Lung (tissue), 12 donors: ENCODE measurements around the gene TSN. TPM values are rescaled to one million over a fixed set of nuclear protein-coding genes. Genes with fewer than 3 reads are reported as not detected.

ENCODE experiments used
- ATAC-seq: fragments of 200-7000 bp; cut with Tn5 transposase; one replicate; pipeline ENCODE4 v1.9.1; 2020; ENCODE audit warnings: moderate number of reproducible peaks; ENCODE audit not compliant: insufficient read depth, low FRiP score
- DNase-seq, 3 donors: peaks; one replicate each; pipeline ENCODE4 v3.0.0-alpha.2; 2013 to 2017
- H3K27ac ChIP-seq, 2 donors: one replicate each; pipeline ENCODE4 v1.5.1; 2013; ENCODE audit warnings: mild to moderate bottlenecking in 2 of 2, moderate library complexity in 2 of 2, control low read depth in 1 of 2, inconsistent platforms in 1 of 2, low read depth in 1 of 2, low read length in 1 of 2
- H3K27me3 ChIP-seq, 3 donors: one replicate each; pipeline ENCODE4 v1.5.1; 2013; ENCODE audit warnings: low read length in 2 of 3; ENCODE audit not compliant: control insufficient read depth in 3 of 3, insufficient read depth in 3 of 3
- H3K36me3 ChIP-seq, 4 donors: one replicate each; pipeline ENCODE4 v1.5.1; 2013; ENCODE audit warnings: low read length in 4 of 4, mild to moderate bottlenecking in 1 of 4, moderate library complexity in 1 of 4; ENCODE audit not compliant: control insufficient read depth in 4 of 4, insufficient read depth in 4 of 4
- H3K4me1 ChIP-seq, 5 donors: one replicate each; pipeline ENCODE4 v1.5.1; 2013; ENCODE audit warnings: low read length in 5 of 5, mild to moderate bottlenecking in 2 of 5, moderate library complexity in 1 of 5; ENCODE audit not compliant: control insufficient read depth in 5 of 5, insufficient read depth in 5 of 5
- H3K4me3 ChIP-seq: one replicate; pipeline ENCODE4 v1.5.1; 2013; ENCODE audit warnings: mild to moderate bottlenecking, control low read depth, moderate library complexity
- H3K9ac ChIP-seq, 2 donors: one replicate each; pipeline ENCODE4 v1.5.1; 2013; ENCODE audit warnings: low read length in 2 of 2, control low read depth in 1 of 2; ENCODE audit not compliant: insufficient read depth in 1 of 2
- H3K9me3 ChIP-seq, 4 donors: one replicate each; pipeline ENCODE4 v1.5.1; 2013; ENCODE audit warnings: low read length in 3 of 4, mild to moderate bottlenecking in 1 of 4, moderate library complexity in 1 of 4; ENCODE audit not compliant: control insufficient read depth in 4 of 4, insufficient read depth in 3 of 4
- WGBS, 2 donors: extraction: QIAGEN DNeasy Blood & Tissue Kit; methylation state at CpG; one replicate each; pipeline ENCODE4 v1.1.7; 2013; 5-methylcytosine and 5-hydroxymethylcytosine counted together
- polyA plus RNA-seq, 2 donors: library from polyadenylated mRNA; stranded (reverse); fragments of 200-250 nt; gene quantifications; one replicate each; pipeline ENCODE4 v1.2.1, GENCODE V29; 2013
- total RNA-seq, 2 donors: library from RNA; depleted of rRNA in 1 of 2; stranded (reverse); fragments of >200 nt in 1 of 2; gene quantifications; one replicate each; pipeline ENCODE4 v1.2.1, GENCODE V29; 2014 to 2021
- TF ChIP-seq, protein P1 (sequence below): IDR thresholded peaks from 2 replicates; pipeline ENCODE4 v1.5.1; 2012; ENCODE audit warnings: mild to moderate bottlenecking; ENCODE audit errors: control extremely low read depth, extremely low read depth
- donor health status: control.
- donor health status: control.
- donor health status: Bipolar disorder and iron deficiency.
- donor health status: healthy.
- donor health status: DM: yes; HTN: yes; CAD: no.

Gene TSN
- total and polyA plus RNA-seq, 4 donors, result 20.5 to 53.8 (median 39.1) TPM

DNA sequence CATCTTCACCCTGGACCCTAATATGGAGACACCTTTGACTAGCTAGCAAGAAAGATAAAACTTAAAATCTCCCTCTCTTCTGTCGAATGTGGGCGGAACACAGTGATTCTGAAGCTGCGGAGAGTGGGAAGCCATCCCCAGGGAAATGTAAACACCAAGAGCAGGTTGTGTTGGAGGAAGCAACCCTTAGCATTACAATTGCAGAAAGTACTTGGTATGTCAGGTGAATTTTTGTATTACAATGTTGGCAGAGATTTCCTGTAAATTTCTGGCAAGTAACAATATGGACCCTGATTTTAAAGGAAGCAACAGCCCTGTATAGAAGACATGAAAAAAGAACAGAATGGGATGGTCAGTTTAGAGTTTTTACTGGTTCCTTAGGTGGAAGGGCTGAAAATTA is 35.8 kb downstream of the TSN start:
- no peak for ATAC-seq
- Histone ChIP-seq H3K27ac (no peak overlapping the region), H3K4me1 (no peaks in the 10 kb centered on the region), H3K9me3 (peaks cover 0 to 6% (median 2%) of the 10 kb centered on the region in 4 donors), H3K9ac (no peak overlapping the region), H3K27me3 (no peaks in the 10 kb centered on the region), H3K36me3 (no peaks in the 10 kb centered on the region), H3K4me3 (no peak overlapping the region)
- TF ChIP-seq, protein P1, sequence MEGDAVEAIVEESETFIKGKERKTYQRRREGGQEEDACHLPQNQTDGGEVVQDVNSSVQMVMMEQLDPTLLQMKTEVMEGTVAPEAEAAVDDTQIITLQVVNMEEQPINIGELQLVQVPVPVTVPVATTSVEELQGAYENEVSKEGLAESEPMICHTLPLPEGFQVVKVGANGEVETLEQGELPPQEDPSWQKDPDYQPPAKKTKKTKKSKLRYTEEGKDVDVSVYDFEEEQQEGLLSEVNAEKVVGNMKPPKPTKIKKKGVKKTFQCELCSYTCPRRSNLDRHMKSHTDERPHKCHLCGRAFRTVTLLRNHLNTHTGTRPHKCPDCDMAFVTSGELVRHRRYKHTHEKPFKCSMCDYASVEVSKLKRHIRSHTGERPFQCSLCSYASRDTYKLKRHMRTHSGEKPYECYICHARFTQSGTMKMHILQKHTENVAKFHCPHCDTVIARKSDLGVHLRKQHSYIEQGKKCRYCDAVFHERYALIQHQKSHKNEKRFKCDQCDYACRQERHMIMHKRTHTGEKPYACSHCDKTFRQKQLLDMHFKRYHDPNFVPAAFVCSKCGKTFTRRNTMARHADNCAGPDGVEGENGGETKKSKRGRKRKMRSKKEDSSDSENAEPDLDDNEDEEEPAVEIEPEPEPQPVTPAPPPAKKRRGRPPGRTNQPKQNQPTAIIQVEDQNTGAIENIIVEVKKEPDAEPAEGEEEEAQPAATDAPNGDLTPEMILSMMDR, result no peak
- DNase-seq, result no peak
- 68 to 86% methylated on average over 3 of the region's 3 CpGs for WGBS, 2 donors

GRCh38 chr2:121791801-121792221 is 36.4 kb downstream of the TSN start:
- no peaks in the 10 kb centered on the region for H3K27me3 ChIP-seq
- H3K27ac ChIP-seq, result no peak overlapping the region
- no peaks in the 10 kb centered on the region for H3K4me1 ChIP-seq
- no peak for ATAC-seq
- no peak overlapping the region for H3K4me3 ChIP-seq
- TF ChIP-seq, protein P1, result no peak
- H3K36me3 ChIP-seq, result no peaks in the 10 kb centered on the region
- WGBS, 2 donors, result 50 to 64% methylated on average over 6 of the region's 6 CpGs
- H3K9ac ChIP-seq, result no peak overlapping the region
- peaks cover 0 to 6% (median 2%) of the 10 kb centered on the region in 4 donors for H3K9me3 ChIP-seq
- peak in 1 of 3 donors; percentile 13 for DNase-seq

GRCh38 chr2:121793816-121794215 is 38.4 kb downstream of the TSN start:
- ATAC-seq, result no peak
- DNase-seq, result no peak
- no peak overlapping the region for H3K4me3 ChIP-seq
- TF ChIP-seq, protein P1, result no peak
- H3K9me3 ChIP-seq, result peaks cover 0 to 3% (median 0%) of the 10 kb centered on the region in 4 donors
- no peak overlapping the region for H3K27ac ChIP-seq
- WGBS, 2 donors, result 91 to 95% methylated on average over 3 of the region's 3 CpGs
- no peaks in the 10 kb centered on the region for H3K4me1 ChIP-seq
- no peaks in the 10 kb centered on the region for H3K36me3 ChIP-seq
- H3K27me3 ChIP-seq, result no peaks in the 10 kb centered on the region
- H3K9ac ChIP-seq, result no peak overlapping the region

- no peak overlapping the region for H3K27ac ChIP-seq
- ATAC-seq (no peak), DNase-seq (no peak)
- peaks cover 0 to 3% (median 0%) of the 10 kb centered on the region in 4 donors for H3K9me3 ChIP-seq
- no peak overlapping the region for H3K4me3 ChIP-seq
- no peak overlapping the region for H3K9ac ChIP-seq
- no peaks in the 10 kb centered on the region for H3K36me3 ChIP-seq
- H3K4me1 ChIP-seq, result no peaks in the 10 kb centered on the region
- 83 to 88% methylated on average over 6 of the region's 6 CpGs for WGBS, 2 donors
- no peaks in the 10 kb centered on the region for H3K27me3 ChIP-seq
- TF ChIP-seq, protein P1, result no peak
Measured at GRCh38 chr2:121794233-121794632, 38.8 kb downstream of the TSN start.
